SK-N-MC (cell line): ENCODE data around the gene AOPEP.

Source experiments
- EZH2 ChIP-seq: fragments of 200-600 bp; sonication (generic); IDR thresholded peaks from one replicate; pipeline ENCODE4 v1.6.1; 2017; ENCODE audit warnings: antibody characterized with exemption
- POLR2AphosphoS5 ChIP-seq: IDR thresholded peaks from 2 replicates; pipeline ENCODE4 v1.6.1; 2012; ENCODE audit warnings: mild to moderate bottlenecking, low read depth, low read length, borderline replicate concordance

DNA sequence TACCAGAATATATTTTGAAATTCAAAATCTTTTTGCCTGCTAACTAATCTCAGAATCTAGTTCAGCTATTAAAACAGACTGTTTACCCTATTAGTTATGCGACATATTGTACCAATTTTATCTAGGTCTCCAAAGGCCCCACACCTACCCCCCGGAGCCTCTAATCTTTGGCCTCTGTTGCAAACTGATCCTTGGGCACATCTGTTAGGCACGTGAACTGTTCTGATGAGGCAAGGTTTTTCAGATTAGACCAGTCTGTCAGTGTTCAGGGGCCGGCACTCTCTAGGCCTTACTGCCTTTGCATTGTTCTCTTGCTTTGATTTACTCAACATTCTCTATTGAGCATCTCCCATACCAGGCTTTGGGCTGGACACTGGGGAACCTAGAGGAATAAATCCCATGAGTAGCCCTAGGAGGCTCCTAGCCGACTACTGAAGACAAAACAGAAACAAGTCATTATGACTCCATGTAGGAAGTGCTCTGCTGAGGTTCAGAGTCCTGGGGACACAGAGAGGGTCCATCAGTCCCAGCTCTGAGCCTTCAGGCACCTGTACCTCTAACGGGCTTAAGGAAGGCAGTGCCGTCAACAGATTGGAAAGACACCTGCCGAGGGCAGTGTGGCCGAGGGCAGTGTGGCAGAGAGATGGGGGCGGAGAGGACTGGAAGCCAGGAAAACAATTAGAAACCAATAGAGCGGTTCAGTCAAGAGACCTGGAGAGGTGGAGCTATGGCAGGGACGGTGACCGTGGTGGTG lies 245.1 kb downstream of the AOPEP start:
- no peak for TF ChIP-seq EZH2
- no peak for TF ChIP-seq POLR2AphosphoS5
